Osteocyte (in vitro differentiated cells): ENCODE measurements around the gene CORO7. TPM values are rescaled to one million over a fixed set of nuclear protein-coding genes. Genes with fewer than 3 reads are reported as not detected.
A peak's percentile ranks its signal among the peaks of the same experiment; 100 is the strongest.

Experiments used
- DNase-seq: peaks from one replicate; pipeline ENCODE4 v3.0.0; 2021; ENCODE audit warnings: mixed read lengths; ENCODE audit not compliant: unreplicated experiment; ENCODE audit errors: extremely low spot score
- H3K27ac Mint-ChIP-seq: one replicate; pipeline ENCODE4 v1.8.0; 2021; ENCODE audit warnings: mild to moderate bottlenecking, mixed read lengths; ENCODE audit not compliant: unreplicated experiment
- H3K27me3 Mint-ChIP-seq: one replicate; pipeline ENCODE4 v1.8.0; 2021; ENCODE audit warnings: mixed read lengths; ENCODE audit not compliant: unreplicated experiment
- H3K36me3 Mint-ChIP-seq: one replicate; pipeline ENCODE4 v1.8.0; 2021; ENCODE audit warnings: mixed read lengths; ENCODE audit not compliant: unreplicated experiment
- H3K4me1 Mint-ChIP-seq: one replicate; pipeline ENCODE4 v1.8.0; 2021; ENCODE audit warnings: mixed read lengths; ENCODE audit not compliant: unreplicated experiment
- H3K4me3 Mint-ChIP-seq: one replicate; pipeline ENCODE4 v1.8.0; 2021; ENCODE audit warnings: mild to moderate bottlenecking, moderate library complexity, mixed read lengths; ENCODE audit not compliant: unreplicated experiment
- H3K9me3 Mint-ChIP-seq: one replicate; pipeline ENCODE4 v1.8.0; 2021; ENCODE audit warnings: mixed read lengths; ENCODE audit not compliant: unreplicated experiment
- total RNA-seq: library from RNA; stranded (reverse); gene quantifications from 2 replicates; pipeline ENCODE4 v1.2.1, GENCODE V29; 2021
- TF ChIP-seq, protein P1 (sequence below): fragments of 200-600 bp; sonication (generic); IDR thresholded peaks from 2 replicates; pipeline ENCODE4 v1.5.0; 2021; ENCODE audit warnings: antibody characterized with exemption, mild to moderate bottlenecking, moderate library complexity

CORO7 gene
- total RNA-seq, 1 donor from 2014 or later, result 40.1 TPM

DNA sequence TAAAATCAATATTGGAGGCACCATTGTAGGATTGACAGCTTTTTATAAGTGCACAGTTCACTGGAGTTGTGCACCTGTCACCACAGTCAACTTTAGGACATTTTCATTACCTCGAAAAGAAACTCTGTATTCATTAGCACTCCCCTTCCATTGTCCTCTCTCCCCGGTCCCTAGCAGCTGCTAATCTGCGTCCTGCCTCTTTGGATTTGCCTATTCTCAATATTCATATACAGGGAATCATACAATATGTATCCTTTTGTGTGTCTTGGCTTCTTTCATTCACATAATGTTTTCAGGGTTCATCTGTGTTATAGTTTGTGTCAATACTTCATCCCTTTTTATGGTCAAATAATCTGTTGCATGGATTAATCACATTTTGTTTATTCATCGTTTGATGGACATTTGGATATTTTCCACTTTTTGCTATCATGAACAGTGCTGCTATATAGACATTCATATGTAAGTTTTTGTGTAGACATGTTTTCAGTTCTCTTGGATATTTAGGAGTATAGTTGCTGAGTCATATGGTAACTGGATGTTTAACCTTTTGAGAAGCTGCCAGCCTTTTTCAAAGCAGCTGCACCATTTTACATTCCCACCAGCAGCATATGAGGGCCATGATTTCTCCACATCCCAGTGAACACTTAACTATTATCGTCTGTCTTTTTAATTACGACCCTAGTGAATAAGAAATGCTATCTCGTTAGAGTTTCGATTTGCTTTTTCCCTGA lies 19.1 kb upstream of the CORO7 start:
- TF ChIP-seq, protein P1, sequence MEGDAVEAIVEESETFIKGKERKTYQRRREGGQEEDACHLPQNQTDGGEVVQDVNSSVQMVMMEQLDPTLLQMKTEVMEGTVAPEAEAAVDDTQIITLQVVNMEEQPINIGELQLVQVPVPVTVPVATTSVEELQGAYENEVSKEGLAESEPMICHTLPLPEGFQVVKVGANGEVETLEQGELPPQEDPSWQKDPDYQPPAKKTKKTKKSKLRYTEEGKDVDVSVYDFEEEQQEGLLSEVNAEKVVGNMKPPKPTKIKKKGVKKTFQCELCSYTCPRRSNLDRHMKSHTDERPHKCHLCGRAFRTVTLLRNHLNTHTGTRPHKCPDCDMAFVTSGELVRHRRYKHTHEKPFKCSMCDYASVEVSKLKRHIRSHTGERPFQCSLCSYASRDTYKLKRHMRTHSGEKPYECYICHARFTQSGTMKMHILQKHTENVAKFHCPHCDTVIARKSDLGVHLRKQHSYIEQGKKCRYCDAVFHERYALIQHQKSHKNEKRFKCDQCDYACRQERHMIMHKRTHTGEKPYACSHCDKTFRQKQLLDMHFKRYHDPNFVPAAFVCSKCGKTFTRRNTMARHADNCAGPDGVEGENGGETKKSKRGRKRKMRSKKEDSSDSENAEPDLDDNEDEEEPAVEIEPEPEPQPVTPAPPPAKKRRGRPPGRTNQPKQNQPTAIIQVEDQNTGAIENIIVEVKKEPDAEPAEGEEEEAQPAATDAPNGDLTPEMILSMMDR, result no peak
- H3K27ac Mint-ChIP-seq, result peak overlapping the region; percentile 9
- no peak overlapping the region for H3K4me3 Mint-ChIP-seq
- no peaks in the 10 kb centered on the region for H3K4me1 Mint-ChIP-seq
- peaks cover 22% of the 10 kb centered on the region for H3K36me3 Mint-ChIP-seq
- H3K9me3 Mint-ChIP-seq, result no peaks in the 10 kb centered on the region
- H3K27me3 Mint-ChIP-seq, result no peaks in the 10 kb centered on the region
- no peak for DNase-seq

DNA sequence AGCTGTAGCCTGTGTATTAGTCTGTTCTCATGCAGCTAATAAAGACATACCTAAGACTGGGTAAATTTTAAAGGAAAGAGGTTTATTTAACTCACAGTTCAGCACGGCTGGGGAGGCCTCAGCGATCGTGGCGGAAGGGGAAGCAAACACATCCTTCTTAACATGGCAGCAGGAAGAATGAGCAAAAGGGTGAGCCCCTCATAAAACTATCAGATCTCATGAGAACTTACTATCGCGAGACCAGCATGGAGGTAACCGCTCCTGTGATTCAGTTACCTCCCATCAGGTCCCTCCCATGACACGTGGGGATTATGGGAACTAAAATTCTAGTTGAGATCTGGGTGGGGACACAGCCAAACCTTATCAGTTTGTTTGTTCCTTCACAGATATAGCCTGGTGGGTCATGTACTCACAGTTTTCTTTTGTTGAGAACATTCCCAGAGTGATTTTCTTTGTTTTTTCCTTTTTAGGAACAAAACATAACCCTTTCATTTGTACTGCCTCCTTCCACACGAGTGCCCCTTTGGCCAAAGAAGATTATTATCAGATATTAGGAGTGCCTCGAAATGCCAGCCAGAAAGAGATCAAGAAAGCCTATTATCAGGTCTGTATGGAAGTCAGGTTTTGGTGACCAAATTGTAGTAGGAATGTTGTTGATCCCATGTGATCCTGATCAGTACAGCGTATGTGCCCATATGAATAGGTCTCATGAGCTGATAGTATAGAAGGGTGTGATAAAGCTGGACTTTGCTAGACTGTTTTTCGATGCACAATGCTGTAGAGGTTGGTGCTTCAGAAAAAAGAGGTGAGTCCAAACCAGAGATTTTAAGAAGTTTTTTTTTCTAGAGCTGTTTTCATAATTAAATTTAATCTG lies 17.8 kb upstream of the CORO7 start:
- no peaks in the 10 kb centered on the region for H3K9me3 Mint-ChIP-seq
- no peak overlapping the region for H3K27ac Mint-ChIP-seq

DNA sequence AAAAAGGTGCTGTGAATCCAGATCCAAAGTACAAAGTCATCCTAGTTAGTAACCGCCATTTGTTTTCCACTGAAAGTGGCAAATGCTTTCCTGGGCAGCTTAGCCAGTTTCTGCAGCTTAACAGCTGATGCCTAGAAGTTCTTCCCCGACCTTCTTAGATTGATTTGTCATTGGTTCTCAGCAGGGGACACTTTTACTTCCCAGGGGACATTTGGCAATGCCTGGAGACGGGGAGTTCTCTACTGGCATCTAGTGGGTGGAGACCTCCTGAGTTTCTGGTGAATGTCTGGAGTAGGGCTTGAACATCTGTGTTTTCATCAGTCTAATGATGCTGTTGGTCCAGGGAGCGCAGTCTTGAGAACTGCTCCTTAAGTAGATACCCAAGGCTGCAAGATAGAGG lies 16.8 kb upstream of the CORO7 start:
- H3K4me1 Mint-ChIP-seq, result no peaks in the 10 kb centered on the region
- H3K9me3 Mint-ChIP-seq, result no peaks in the 10 kb centered on the region
- H3K36me3 Mint-ChIP-seq, result peaks cover 16% of the 10 kb centered on the region
- DNase-seq, result no peak
- no peak overlapping the region for H3K27ac Mint-ChIP-seq
- no peak overlapping the region for H3K4me3 Mint-ChIP-seq
- TF ChIP-seq, protein P1, result no peak
- H3K27me3 Mint-ChIP-seq, result no peaks in the 10 kb centered on the region

More for the DNA sequence above, 17.8 kb upstream of the CORO7 start:
- H3K4me1 Mint-ChIP-seq, result no peaks in the 10 kb centered on the region
- H3K27me3 Mint-ChIP-seq, result no peaks in the 10 kb centered on the region
- DNase-seq, result no peak
- H3K36me3 Mint-ChIP-seq, result peaks cover 20% of the 10 kb centered on the region
- TF ChIP-seq, protein P1, result no peak
- H3K4me3 Mint-ChIP-seq, result no peak overlapping the region

DNA sequence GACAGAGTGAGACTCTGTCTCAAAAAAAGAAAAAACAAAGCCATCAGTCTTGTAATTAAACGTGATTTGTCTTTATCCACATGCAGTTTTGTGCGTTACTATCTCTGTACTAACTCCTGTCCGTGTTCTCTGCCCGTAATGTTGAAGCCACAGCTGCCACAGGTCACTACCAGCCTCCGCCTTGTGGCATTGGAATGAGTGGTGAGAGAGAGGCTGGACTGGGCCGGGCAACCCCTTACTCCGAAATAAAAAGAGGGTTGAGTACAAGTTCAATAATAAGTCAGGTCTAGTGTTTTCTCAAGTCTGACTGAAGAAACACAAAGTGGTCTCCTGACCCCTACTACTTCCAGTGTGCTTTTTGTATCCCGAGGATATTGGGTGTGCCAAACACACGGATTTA lies 14.6 kb upstream of the CORO7 start:
- H3K4me3 Mint-ChIP-seq, result no peak overlapping the region
- DNase-seq, result no peak
- peaks cover 6% of the 10 kb centered on the region for H3K36me3 Mint-ChIP-seq
- H3K9me3 Mint-ChIP-seq, result no peaks in the 10 kb centered on the region
- H3K4me1 Mint-ChIP-seq, result peaks cover 14% of the 10 kb centered on the region
- H3K27ac Mint-ChIP-seq, result no peak overlapping the region
- H3K27me3 Mint-ChIP-seq, result no peaks in the 10 kb centered on the region
- TF ChIP-seq, protein P1, result no peak

DNA sequence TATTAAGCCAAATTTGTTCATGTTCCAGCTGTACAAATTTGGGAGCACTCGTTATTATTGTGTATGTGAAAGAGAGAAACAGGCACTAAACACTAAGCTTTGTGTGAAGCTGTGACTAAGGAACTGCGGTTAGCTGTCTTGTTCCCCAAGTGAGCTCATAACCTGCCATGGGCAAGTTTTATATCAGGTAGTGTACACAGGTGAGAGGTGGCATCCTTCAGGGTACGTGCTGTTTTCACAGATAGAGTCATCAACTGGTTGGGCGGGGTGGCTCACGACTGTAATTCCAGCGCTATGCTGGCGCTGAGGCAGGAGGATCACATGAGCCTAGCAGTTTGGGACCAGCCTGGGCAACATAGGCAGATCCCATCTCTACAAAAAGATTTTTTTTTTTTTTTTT lies 12.1 kb upstream of the CORO7 start:
- Mint-ChIP-seq H3K4me1 (peaks cover 20% of the 10 kb centered on the region), H3K27me3 (no peaks in the 10 kb centered on the region), H3K36me3 (peaks cover 1% of the 10 kb centered on the region), H3K9me3 (no peaks in the 10 kb centered on the region), H3K27ac (no peak overlapping the region), H3K4me3 (peak overlapping the region; percentile 6)
- TF ChIP-seq, protein P1, result no peak
- DNase-seq, result no peak
